GM12878 (cell line): ENCODE results near the gene FAHD2A. TPM values are rescaled to one million over a fixed set of nuclear protein-coding genes. Genes with fewer than 3 reads are reported as not detected.

Source experiments
- ATAC-seq: fragments of 200-7000 bp; cut with Tn5 transposase; 3 replicates; pipeline ENCODE4 v1.9.1; 2020; ENCODE audit warnings: mild to moderate bottlenecking, moderate library complexity
- BruUV-seq: library from RNA; stranded (reverse); fragments of 400-500 nt; replicated peaks from 2 replicates; lab custom pipeline; 2021; lab: Mats Ljungman, UMichigan
- CTCF ChIA-PET: fragments of 300-600 bp; sonication (Branson Sonifier 250); formaldehyde crosslinking; extraction: SDS; loops from one replicate; lab custom pipeline; 2021; ENCODE audit warnings: inconsistent platforms; lab: Yijun Ruan, JAX
- POLR2A ChIA-PET: fragments of 350-600 bp; formaldehyde crosslinking; extraction: SDS; loops from one replicate; lab custom pipeline; 2021; ENCODE audit warnings: inconsistent platforms; lab: Charles Lee
- RAD21 ChIA-PET: fragments of 300-600 bp; sonication (Branson Sonifier 250); formaldehyde crosslinking; loops from one replicate; lab custom pipeline; 2023; ENCODE audit warnings: antibody characterized with exemption; ENCODE audit not compliant: unreplicated experiment; lab: Charles Lee
- SMC1A ChIA-PET: fragments of 300-600 bp; sonication (Branson Sonifier 250); formaldehyde crosslinking; loops from one replicate; lab custom pipeline; 2023; ENCODE audit not compliant: unreplicated experiment, uncharacterized antibody; lab: Charles Lee
- DNase-seq: peaks from one replicate; pipeline ENCODE4 v3.0.0-alpha.2; 2011; ENCODE audit warnings: low read depth, low spot score
- FAIRE-seq: peaks from 3 replicates; lab custom pipeline; 2011; peaks lifted over from hg19 to GRCh38; lab: Jason Lieb, UNC
- H2AFZ ChIP-seq: 2 replicates; pipeline ENCODE4 v1.6.0; 2011; ENCODE audit warnings: low read depth, low read length, control low read depth; ENCODE audit not compliant: control insufficient read depth
- H3K27ac ChIP-seq: 2 replicates; pipeline ENCODE4 v1.5.1; 2011; ENCODE audit warnings: control low read depth; ENCODE audit not compliant: control insufficient read depth, insufficient read depth
- H3K27me3 ChIP-seq, 2 experiments: replicated peaks in 1 of 2; 2 replicates each; pipeline versions ENCODE4 v1.6.0 to v1.6.1; 2011; ENCODE audit warnings: low read length in 1 of 2; ENCODE audit not compliant: control insufficient read depth in 2 of 2, insufficient read depth in 2 of 2
- H3K36me3 ChIP-seq, 2 experiments: 2 replicates each; pipeline ENCODE4 v1.5.1; 2011; ENCODE audit warnings: low read length in 1 of 2; ENCODE audit not compliant: control insufficient read depth in 2 of 2, insufficient read depth in 2 of 2
- H3K4me1 ChIP-seq: 2 replicates; pipeline ENCODE4 v1.6.1; 2011; ENCODE audit warnings: mild to moderate bottlenecking, low read length, moderate library complexity, mixed read lengths; ENCODE audit not compliant: control insufficient read depth, insufficient read depth
- H3K4me2 ChIP-seq: 2 replicates; pipeline ENCODE4 v1.6.0; 2011; ENCODE audit warnings: control low read depth; ENCODE audit not compliant: control insufficient read depth, insufficient read depth
- H3K4me3 ChIP-seq: fragments of 200-600 bp; sonication (generic); 2 replicates; pipeline ENCODE4 v1.5.1; 2016
- H3K79me2 ChIP-seq: 2 replicates; pipeline ENCODE4 v1.6.0; 2011; ENCODE audit warnings: low read length; ENCODE audit not compliant: control insufficient read depth, insufficient read depth
- H3K9ac ChIP-seq: 2 replicates; pipeline ENCODE4 v1.8.0; 2011; ENCODE audit warnings: low read length, control low read depth, mixed read lengths; ENCODE audit not compliant: control insufficient read depth, insufficient read depth
- H3K9me3 ChIP-seq: replicated peaks from 3 replicates; pipeline ENCODE4 v1.5.1; 2011; ENCODE audit warnings: mild to moderate bottlenecking, low read length; ENCODE audit not compliant: control insufficient read depth, insufficient read depth
- H4K20me1 ChIP-seq: 2 replicates; pipeline ENCODE4 v1.6.0; 2011; ENCODE audit not compliant: control insufficient read depth, insufficient read depth
- CREB1 ChIP-seq: IDR thresholded peaks from 2 replicates; pipeline ENCODE4 v1.6.1; 2012; ENCODE audit warnings: low read depth, mild to moderate bottlenecking, inconsistent platforms
- DPF2 ChIP-seq: fragments of 450-650 bp; IDR thresholded peaks from 2 replicates; pipeline ENCODE4 v1.6.1; 2017; ENCODE audit warnings: mild to moderate bottlenecking
- EP300 ChIP-seq, 2 experiments: fragments of 150-350 bp in 1 of 2; IDR thresholded peaks; 2 replicates each; pipeline ENCODE4 v1.6.1; 2011 to 2012; ENCODE audit warnings: low read depth in 2 of 2, low read length in 2 of 2, borderline replicate concordance in 1 of 2, improper control_type of control experiment in 1 of 2, inconsistent platforms in 1 of 2; ENCODE audit not compliant: control insufficient read depth in 1 of 2
- GATAD2B ChIP-seq: fragments of 450-650 bp; conservative IDR thresholded peaks from 2 replicates; pipeline ENCODE4 v1.6.1; 2017; ENCODE audit warnings: low read depth, mild to moderate bottlenecking, moderate library complexity
- POU2F2 ChIP-seq: IDR thresholded peaks from 3 replicates; pipeline ENCODE4 v1.6.1; 2011; ENCODE audit warnings: low read depth, mild to moderate bottlenecking, low read length, borderline replicate concordance
- RFX5 ChIP-seq: IDR thresholded peaks from 2 replicates; pipeline ENCODE4 v1.6.1; 2011; ENCODE audit warnings: low read depth, low read length, improper control_type of control experiment
- SMAD1 ChIP-seq: fragments of 450-650 bp; IDR thresholded peaks from 2 replicates; pipeline ENCODE4 v1.6.1; 2018; ENCODE audit warnings: mild to moderate bottlenecking, low read depth; ENCODE audit not compliant: partially characterized antibody
- SREBF2 ChIP-seq: IDR thresholded peaks from 2 replicates; pipeline ENCODE4 v1.6.1; 2012; ENCODE audit warnings: mild to moderate bottlenecking, low read length
- SUPT20H ChIP-seq: IDR thresholded peaks from 2 replicates; pipeline ENCODE4 v1.6.1; 2011; ENCODE audit warnings: low read depth, mild to moderate bottlenecking, low read length, moderate library complexity, borderline replicate concordance; ENCODE audit not compliant: control insufficient read depth
- ZNF592 ChIP-seq: fragments of 450-650 bp; IDR thresholded peaks from 2 replicates; pipeline ENCODE4 v1.6.1; 2017; ENCODE audit warnings: mild to moderate bottlenecking, moderate library complexity
- WGBS: methylation state at CpG from one replicate; pipeline ENCODE4 v1.1.6; 2016; ENCODE audit warnings: low lambda C conversion rate; ENCODE audit not compliant: insufficient replicate concordance, insufficient coverage; ENCODE audit errors: missing lambda C conversion rate; 5-methylcytosine and 5-hydroxymethylcytosine counted together
- in situ Hi-C: fragments of 300-500 bp; cut with MboI; formaldehyde crosslinking; loops from 9 replicates; pipeline ENCODE4 v1.14.3; 2018; ENCODE audit warnings: mixed read lengths
- intact Hi-C: fragments of 100-400 bp; cut with micrococcal nuclease; formaldehyde crosslinking; loops from one replicate; pipeline ENCODE4 v1.14.2; 2022; ENCODE audit not compliant: unreplicated experiment
- polyA plus RNA-seq, 11 experiments: library from polyadenylated mRNA; depleted of rRNA in 4 of 11; unstranded in 6 of 11; stranded (reverse) in 5 of 11; fragments of >200 nt; fragmentation: Nextera tagmentation in 4 of 11; fragmentation: Illumina TruSeq in 1 of 11; extraction: Ambion mirVana in 4 of 11; extraction: Trizol in 1 of 11; gene quantifications; 1 replicate in 1 of 11; 2 replicates in 10 of 11; pipeline versions ENCODE4 v1.2.1 to v1.2.3, GENCODE V29; 2011 to 2016; ENCODE audit warnings: inconsistent platforms in 2 of 11, missing spikeins in 2 of 11, low read depth in 1 of 11
- total RNA-seq, 4 experiments: library from RNA; depleted of rRNA in 3 of 4; stranded (reverse); fragments of >200 nt in 3 of 4; fragmentation: Illumina TruSeq in 1 of 4; extraction: Trizol in 1 of 4; gene quantifications; 2 replicates each; pipeline versions ENCODE4 v1.2.1 to v1.2.3, GENCODE V29; 2013 to 2021
- TF ChIP-seq, protein P1 (sequence below): fragments of 450-650 bp; formaldehyde crosslinking; IDR thresholded peaks from 2 replicates; pipeline ENCODE4 v1.5.0; 2022; ENCODE audit warnings: mild to moderate bottlenecking, missing genetic modification characterization
- TF ChIP-seq, protein P2 (sequence below): fragments of 450-650 bp; IDR thresholded peaks from 2 replicates; pipeline ENCODE4 v1.6.1; 2017; ENCODE audit warnings: mild to moderate bottlenecking, moderate library complexity

The FAHD2A gene
- total and polyA plus RNA-seq, 10 of the 15 experiments (the other 5 are each of a cell fraction or from before 2014, with no cell fraction given) = 11.2 to 38.2 (median 25.1) TPM

DNA sequence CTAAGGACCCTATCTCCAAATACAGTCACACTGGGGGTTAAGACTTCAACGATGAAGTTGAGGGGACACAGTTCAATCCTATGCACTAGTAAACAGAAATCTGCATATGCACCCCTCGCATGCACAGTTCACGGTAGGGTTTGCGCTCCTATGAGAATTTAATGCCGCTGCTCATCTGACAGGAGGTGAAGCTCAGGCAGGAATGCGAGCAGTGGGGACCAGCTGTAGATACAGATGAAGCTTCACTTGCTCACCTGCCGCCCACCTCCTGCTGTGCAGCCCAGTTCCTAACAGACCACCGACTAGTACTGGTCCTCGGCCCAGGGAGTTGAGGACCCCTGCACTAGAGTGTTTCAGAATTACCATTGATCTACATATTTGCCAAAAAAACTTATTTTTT is 40.0 kb upstream of the FAHD2A start (continued):
- TF ChIP-seq, protein P1, sequence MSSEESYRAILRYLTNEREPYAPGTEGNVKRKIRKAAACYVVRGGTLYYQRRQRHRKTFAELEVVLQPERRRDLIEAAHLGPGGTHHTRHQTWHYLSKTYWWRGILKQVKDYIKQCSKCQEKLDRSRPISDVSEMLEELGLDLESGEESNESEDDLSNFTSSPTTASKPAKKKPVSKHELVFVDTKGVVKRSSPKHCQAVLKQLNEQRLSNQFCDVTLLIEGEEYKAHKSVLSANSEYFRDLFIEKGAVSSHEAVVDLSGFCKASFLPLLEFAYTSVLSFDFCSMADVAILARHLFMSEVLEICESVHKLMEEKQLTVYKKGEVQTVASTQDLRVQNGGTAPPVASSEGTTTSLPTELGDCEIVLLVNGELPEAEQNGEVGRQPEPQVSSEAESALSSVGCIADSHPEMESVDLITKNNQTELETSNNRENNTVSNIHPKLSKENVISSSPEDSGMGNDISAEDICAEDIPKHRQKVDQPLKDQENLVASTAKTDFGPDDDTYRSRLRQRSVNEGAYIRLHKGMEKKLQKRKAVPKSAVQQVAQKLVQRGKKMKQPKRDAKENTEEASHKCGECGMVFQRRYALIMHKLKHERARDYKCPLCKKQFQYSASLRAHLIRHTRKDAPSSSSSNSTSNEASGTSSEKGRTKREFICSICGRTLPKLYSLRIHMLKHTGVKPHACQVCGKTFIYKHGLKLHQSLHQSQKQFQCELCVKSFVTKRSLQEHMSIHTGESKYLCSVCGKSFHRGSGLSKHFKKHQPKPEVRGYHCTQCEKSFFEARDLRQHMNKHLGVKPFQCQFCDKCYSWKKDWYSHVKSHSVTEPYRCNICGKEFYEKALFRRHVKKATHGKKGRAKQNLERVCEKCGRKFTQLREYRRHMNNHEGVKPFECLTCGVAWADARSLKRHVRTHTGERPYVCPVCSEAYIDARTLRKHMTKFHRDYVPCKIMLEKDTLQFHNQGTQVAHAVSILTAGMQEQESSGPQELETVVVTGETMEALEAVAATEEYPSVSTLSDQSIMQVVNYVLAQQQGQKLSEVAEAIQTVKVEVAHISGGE (CRISPR knock-in tag) = no peak
- TF ChIP-seq SUPT20H (no peak), DPF2 (no peak)
- TF ChIP-seq, all 136 proteins: peak for 0

- Histone ChIP-seq H3K36me3 (no peaks in the 10 kb centered on the region), H3K27me3 (no peaks in the 10 kb centered on the region), H3K4me1 (no peaks in the 10 kb centered on the region), H3K27ac (no peak overlapping the region), H3K4me3 (no peak overlapping the region), H3K4me2 (no peak overlapping the region), H3K9me3 (no peaks in the 10 kb centered on the region), H4K20me1 (no peaks in the 10 kb centered on the region), H3K9ac (no peak overlapping the region), H2AFZ (no peak overlapping the region), H3K79me2 (no peaks in the 10 kb centered on the region)
- no peak for ATAC-seq
- intact Hi-C loops (no loop called here), in situ Hi-C loops (no loop called here)
- FAIRE-seq = no peak
- DNase-seq = no peak
- ChIA-PET RAD21 (no interaction called here), POLR2A (no interaction called here), SMC1A (no interaction called here), CTCF (no interaction called here)
- BruUV-seq = no TSS peak
- 59% methylated on average over 6 of the region's 6 CpGs for WGBS
- no peak for TF ChIP-seq CREB1
- no peak for TF ChIP-seq RFX5
- no peak for TF ChIP-seq EP300 (IDR thresholded peaks at IDR 0.05; ENCODE audit: borderline replicate concordance in 1 of 2, control insufficient read depth in 1 of 2, low read depth in 2 of 2, low read length in 2 of 2)
- no peak for TF ChIP-seq SMAD1
- TF ChIP-seq, protein P2, sequence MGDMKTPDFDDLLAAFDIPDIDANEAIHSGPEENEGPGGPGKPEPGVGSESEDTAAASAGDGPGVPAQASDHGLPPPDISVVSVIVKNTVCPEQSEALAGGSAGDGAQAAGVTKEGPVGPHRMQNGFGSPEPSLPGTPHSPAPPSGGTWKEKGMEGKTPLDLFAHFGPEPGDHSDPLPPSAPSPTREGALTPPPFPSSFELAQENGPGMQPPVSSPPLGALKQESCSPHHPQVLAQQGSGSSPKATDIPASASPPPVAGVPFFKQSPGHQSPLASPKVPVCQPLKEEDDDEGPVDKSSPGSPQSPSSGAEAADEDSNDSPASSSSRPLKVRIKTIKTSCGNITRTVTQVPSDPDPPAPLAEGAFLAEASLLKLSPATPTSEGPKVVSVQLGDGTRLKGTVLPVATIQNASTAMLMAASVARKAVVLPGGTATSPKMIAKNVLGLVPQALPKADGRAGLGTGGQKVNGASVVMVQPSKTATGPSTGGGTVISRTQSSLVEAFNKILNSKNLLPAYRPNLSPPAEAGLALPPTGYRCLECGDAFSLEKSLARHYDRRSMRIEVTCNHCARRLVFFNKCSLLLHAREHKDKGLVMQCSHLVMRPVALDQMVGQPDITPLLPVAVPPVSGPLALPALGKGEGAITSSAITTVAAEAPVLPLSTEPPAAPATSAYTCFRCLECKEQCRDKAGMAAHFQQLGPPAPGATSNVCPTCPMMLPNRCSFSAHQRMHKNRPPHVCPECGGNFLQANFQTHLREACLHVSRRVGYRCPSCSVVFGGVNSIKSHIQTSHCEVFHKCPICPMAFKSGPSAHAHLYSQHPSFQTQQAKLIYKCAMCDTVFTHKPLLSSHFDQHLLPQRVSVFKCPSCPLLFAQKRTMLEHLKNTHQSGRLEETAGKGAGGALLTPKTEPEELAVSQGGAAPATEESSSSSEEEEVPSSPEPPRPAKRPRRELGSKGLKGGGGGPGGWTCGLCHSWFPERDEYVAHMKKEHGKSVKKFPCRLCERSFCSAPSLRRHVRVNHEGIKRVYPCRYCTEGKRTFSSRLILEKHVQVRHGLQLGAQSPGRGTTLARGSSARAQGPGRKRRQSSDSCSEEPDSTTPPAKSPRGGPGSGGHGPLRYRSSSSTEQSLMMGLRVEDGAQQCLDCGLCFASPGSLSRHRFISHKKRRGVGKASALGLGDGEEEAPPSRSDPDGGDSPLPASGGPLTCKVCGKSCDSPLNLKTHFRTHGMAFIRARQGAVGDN = no peak
- no peak for TF ChIP-seq POU2F2
- no peak for TF ChIP-seq ZNF592
- TF ChIP-seq GATAD2B = no peak
- no peak for TF ChIP-seq SREBF2
These were observed 36.0 kb upstream of the FAHD2A start for GRCh38 chr2:95366514-95366913.
